ENCODE data around the gene ARMH4. TPM values are rescaled to one million over a fixed set of nuclear protein-coding genes. Genes with fewer than 3 reads are reported as not detected.

Gene ARMH4
- polyA plus RNA-seq (ENCODE audit: insufficient read depth in 1 of 5, insufficient read length in 5 of 5, low replicate concordance in 1 of 5), result 10 to 100 TPM in 4 of 5 donors, 1 to 10 TPM in 1; 8.5 to 17.7 (median 15.5) TPM
- long read RNA-seq, donor 1, full-length matches to known transcripts, result 2 of 123 reads
- long read RNA-seq, donor 1, partial matches to known transcripts, result 65 of 123 reads
- long read RNA-seq, donor 1, other reads (novel, unspliced or antisense), result 56 of 123 reads
- long read RNA-seq, donor 2, partial matches to known transcripts, result 82 of 116 reads
- long read RNA-seq, donor 2, other reads (novel, unspliced or antisense), result 32 of 116 reads
- long read RNA-seq, donor 3, full-length matches to known transcripts, result 1 of 397 reads
- long read RNA-seq, donor 3, partial matches to known transcripts, result 306 of 397 reads
- long read RNA-seq, donor 3, other reads (novel, unspliced or antisense), result 90 of 397 reads
- long read RNA-seq, donor 4, full-length matches to known transcripts, result 1 of 42 reads
- long read RNA-seq, donor 4, partial matches to known transcripts, result 14 of 42 reads
- long read RNA-seq, donor 4, other reads (novel, unspliced or antisense), result 27 of 42 reads
- long read RNA-seq, donor 5, partial matches to known transcripts, result 0 of 3 reads
- long read RNA-seq, donor 5, other reads (novel, unspliced or antisense), result 0 of 3 reads
- long read RNA-seq, donor 6, full-length matches to known transcripts, result 2 of 183 reads
- long read RNA-seq, donor 6, partial matches to known transcripts, result 142 of 183 reads
- long read RNA-seq, donor 6, other reads (novel, unspliced or antisense), result 39 of 183 reads
- long read RNA-seq, donor 7, full-length matches to known transcripts, result 2 of 378 reads
- long read RNA-seq, donor 7, partial matches to known transcripts, result 321 of 378 reads
- long read RNA-seq, donor 7, other reads (novel, unspliced or antisense), result 55 of 378 reads
- long read RNA-seq, donor 8, full-length matches to known transcripts, result 1 of 84 reads
- long read RNA-seq, donor 8, partial matches to known transcripts, result 66 of 84 reads
- long read RNA-seq, donor 8, other reads (novel, unspliced or antisense), result 17 of 84 reads

- peak; percentile 83 for DNase-seq
Measured at GRCh38 chr14:58152014-58152857, at the start of gene ARMH4. Gene ARMH4 (minus strand): TSS chr14:58152213. CDS start chr14:58139358, 12,855 bp downstream.

- peak in 1 of 2 donors; percentile 23 for DNase-seq
Measured at GRCh38 chr14:58200846-58201245, 48.8 kb upstream of the ARMH4 start.

- DNase-seq, result no peak
Measured at GRCh38 chr14:58200480-58200841, 48.4 kb upstream of the ARMH4 start.

GRCh38 chr14:58199726-58200479 lies 47.9 kb upstream of the ARMH4 start, which contains the start of gene ACTR10:
Gene ACTR10 (plus strand): TSS chr14:58200149. CDS start chr14:58200218, 69 bp downstream.
- DNase-seq, result peak; percentile 87 to 88

- DNase-seq, result no peak
Measured at GRCh38 chr14:58198086-58198485, 46.1 kb upstream of the ARMH4 start.

- DNase-seq, result no peak
Measured at GRCh38 chr14:58196198-58196597, 44.2 kb upstream of the ARMH4 start.

- DNase-seq, result no peak
Measured at GRCh38 chr14:58193542-58193941, 41.5 kb upstream of the ARMH4 start.

GRCh38 chr14:58191763-58192601 lies 40.0 kb upstream of the ARMH4 start:
- no peak for DNase-seq

- no peak for DNase-seq
Measured at GRCh38 chr14:58189176-58189575, 37.2 kb upstream of the ARMH4 start.

GRCh38 chr14:58177125-58177524 lies 25.1 kb upstream of the ARMH4 start:
- DNase-seq, result no peak

- DNase-seq, result peak; percentile 45 to 47
Measured at GRCh38 chr14:58171090-58171489, 19.1 kb upstream of the ARMH4 start.

GRCh38 chr14:58167891-58168290 lies 15.9 kb upstream of the ARMH4 start:
- no peak for DNase-seq

GRCh38 chr14:58167057-58167456 lies 15.0 kb upstream of the ARMH4 start:
- DNase-seq, result no peak

- DNase-seq, result peak; percentile 62 to 73
Measured at GRCh38 chr14:58166005-58166983, 14.3 kb upstream of the ARMH4 start.

- DNase-seq, result no peak
Measured at GRCh38 chr14:58160561-58160960, 8.5 kb upstream of the ARMH4 start.

GRCh38 chr14:58151133-58152013 lies 640 bp downstream of the ARMH4 start:
- peak; percentile 36 to 64 for DNase-seq

- no peak for DNase-seq
Measured at GRCh38 chr14:58150243-58150805, 1.7 kb downstream of the ARMH4 start.

Measured in right lung (tissue), 10 donors.